Measurements from ENCODE around the gene PCDHGB7. TPM values are rescaled to one million over a fixed set of nuclear protein-coding genes. Genes with fewer than 3 reads are reported as not detected.
A peak's percentile ranks its signal among the peaks of the same experiment; 100 is the strongest.
"Not testable (repeated sequence)": the region's sequence is repeated elsewhere in the genome, so short reads cannot be mapped to it uniquely, and the experiment has no call there.

PCDHGB7 gene
- total and polyA plus RNA-seq, 2 donors (not counting 1 experiment from before 2014, with no cell fraction given), result 13.0 to 15.3 TPM

GRCh38 chr5:141371572-141372475 lies 45.7 kb upstream of the PCDHGB7 start:
- Histone ChIP-seq H3K4me3 (replicated peaks in 1 of 4; ENCODE audit: control extremely low read depth in 1 of 4, insufficient read depth in 1 of 4, low read depth in 3 of 4, low read length in 4 of 4) (no peak overlapping the region), H3K9me3 (ENCODE audit: control insufficient read depth, insufficient read depth, low read depth, low read length) (peaks cover 2% of the 10 kb centered on the region)

GRCh38 chr5:141373673-141374317 lies 43.7 kb upstream of the PCDHGB7 start, which contains the start of gene PCDHGA6:
Gene PCDHGA6 (plus strand): TSS chr5:141373891. CDS start chr5:141374084, 193 bp downstream.
- peaks cover 2% of the 10 kb centered on the region for H3K9me3 ChIP-seq (ENCODE audit: control insufficient read depth, insufficient read depth, low read depth, low read length)
- H3K27ac ChIP-seq (ENCODE audit: insufficient read depth, low read length), result no peak within 1 kb of the TSS
- no peak within 1 kb of the TSS for H3K9ac ChIP-seq (ENCODE audit: insufficient read depth, low read length)
- peaks cover 8% of the 10 kb centered on the region for H3K27me3 ChIP-seq (ENCODE audit: control insufficient read depth, insufficient read depth, low read length)
- H2AFZ ChIP-seq (ENCODE audit: low read length), result peak within 1 kb of the TSS; percentile 60
- no peak for TF ChIP-seq EZH2 (IDR thresholded peaks at IDR 0.05; ENCODE audit: low read length, missing control alignments)
- TF ChIP-seq CTCF (conservative IDR thresholded peaks at IDR 0.05 in 1 of 2, IDR thresholded peaks at IDR 0.05 in 1 of 2; ENCODE audit: low read depth in 1 of 2, low read length in 2 of 2), result peak; percentile 41 to 61
- H4K20me1 ChIP-seq (ENCODE audit: control insufficient read depth, extremely low read depth, insufficient read depth, low read length), result no peaks in the 10 kb centered on the region
- peak; percentile 25 to 57 for DNase-seq (ENCODE audit: low read depth in 2 of 2)
- no peaks in the 10 kb centered on the region for H3K4me1 ChIP-seq (ENCODE audit: control insufficient read depth, extremely low read depth, insufficient read depth, low read length)
- H3K4me2 ChIP-seq (ENCODE audit: extremely low read depth, insufficient read depth, low read length), result peak within 1 kb of the TSS; percentile 59
- no peaks in the 10 kb centered on the region for H3K36me3 ChIP-seq (ENCODE audit: control insufficient read depth, insufficient read depth, low read length)
- peak within 1 kb of the TSS; percentile 38 to 48 (median 46) for H3K4me3 ChIP-seq (replicated peaks in 1 of 4; ENCODE audit: control extremely low read depth in 1 of 4, insufficient read depth in 1 of 4, low read depth in 3 of 4, low read length in 4 of 4)
- H3K79me2 ChIP-seq (ENCODE audit: control insufficient read depth, insufficient read depth, low read length), result no peaks in the 10 kb centered on the region

More at GRCh38 chr5:141371572-141372475, 45.7 kb upstream of the PCDHGB7 start:
- no peak overlapping the region for H3K9ac ChIP-seq (ENCODE audit: insufficient read depth, low read length)
- H3K79me2 ChIP-seq (ENCODE audit: control insufficient read depth, insufficient read depth, low read length), result no peaks in the 10 kb centered on the region
- H3K4me1 ChIP-seq (ENCODE audit: control insufficient read depth, extremely low read depth, insufficient read depth, low read length), result no peaks in the 10 kb centered on the region
- no peak overlapping the region for H3K4me2 ChIP-seq (ENCODE audit: extremely low read depth, insufficient read depth, low read length)
- no peak for DNase-seq (ENCODE audit: low read depth in 2 of 2)
- TF ChIP-seq EZH2 (IDR thresholded peaks at IDR 0.05; ENCODE audit: low read length, missing control alignments), result no peak
- TF ChIP-seq CTCF (conservative IDR thresholded peaks at IDR 0.05 in 1 of 2, IDR thresholded peaks at IDR 0.05 in 1 of 2; ENCODE audit: low read depth in 1 of 2, low read length in 2 of 2), result no peak
- H3K36me3 ChIP-seq (ENCODE audit: control insufficient read depth, insufficient read depth, low read length), result no peaks in the 10 kb centered on the region
- peaks cover 8% of the 10 kb centered on the region for H3K27me3 ChIP-seq (ENCODE audit: control insufficient read depth, insufficient read depth, low read length)
- H2AFZ ChIP-seq (ENCODE audit: low read length), result no peak overlapping the region
- no peak overlapping the region for H3K27ac ChIP-seq (ENCODE audit: insufficient read depth, low read length)
- H4K20me1 ChIP-seq (ENCODE audit: control insufficient read depth, extremely low read depth, insufficient read depth, low read length), result no peaks in the 10 kb centered on the region

GRCh38 chr5:141374627-141375026 lies 42.9 kb upstream of the PCDHGB7 start:
- Histone ChIP-seq H3K9ac (ENCODE audit: insufficient read depth, low read length) (no peak overlapping the region), H3K79me2 (ENCODE audit: control insufficient read depth, insufficient read depth, low read length) (no peaks in the 10 kb centered on the region), H3K27ac (ENCODE audit: insufficient read depth, low read length) (no peak overlapping the region), H3K4me2 (ENCODE audit: extremely low read depth, insufficient read depth, low read length) (no peak overlapping the region), H3K9me3 (ENCODE audit: control insufficient read depth, insufficient read depth, low read depth, low read length) (peaks cover 2% of the 10 kb centered on the region), H3K4me3 (replicated peaks in 1 of 4; ENCODE audit: control extremely low read depth in 1 of 4, insufficient read depth in 1 of 4, low read depth in 3 of 4, low read length in 4 of 4) (peak overlapping the region in 1 of 4 experiments; percentile 48), H3K36me3 (ENCODE audit: control insufficient read depth, insufficient read depth, low read length) (no peaks in the 10 kb centered on the region), H3K4me1 (ENCODE audit: control insufficient read depth, extremely low read depth, insufficient read depth, low read length) (no peaks in the 10 kb centered on the region), H3K27me3 (ENCODE audit: control insufficient read depth, insufficient read depth, low read length) (peaks cover 8% of the 10 kb centered on the region), H4K20me1 (ENCODE audit: control insufficient read depth, extremely low read depth, insufficient read depth, low read length) (no peaks in the 10 kb centered on the region), H2AFZ (ENCODE audit: low read length) (no peak overlapping the region)
- TF ChIP-seq EZH2 (IDR thresholded peaks at IDR 0.05; ENCODE audit: low read length, missing control alignments), result no peak
- TF ChIP-seq CTCF (conservative IDR thresholded peaks at IDR 0.05 in 1 of 2, IDR thresholded peaks at IDR 0.05 in 1 of 2; ENCODE audit: low read depth in 1 of 2, low read length in 2 of 2), result no peak
- no peak for DNase-seq (ENCODE audit: low read depth in 2 of 2)

- H3K79me2 ChIP-seq (ENCODE audit: control insufficient read depth, insufficient read depth, low read length); DNase-seq (ENCODE audit: low read depth in 2 of 2); H3K4me3 ChIP-seq (replicated peaks in 1 of 4; ENCODE audit: control extremely low read depth in 1 of 4, insufficient read depth in 1 of 4, low read depth in 3 of 4, low read length in 4 of 4); H3K27me3 ChIP-seq (ENCODE audit: control insufficient read depth, insufficient read depth, low read length); H2AFZ ChIP-seq (ENCODE audit: low read length); H3K9me3 ChIP-seq (ENCODE audit: control insufficient read depth, insufficient read depth, low read depth, low read length); H3K9ac ChIP-seq (ENCODE audit: insufficient read depth, low read length); H3K27ac ChIP-seq (ENCODE audit: insufficient read depth, low read length); H3K4me2 ChIP-seq (ENCODE audit: extremely low read depth, insufficient read depth, low read length); H4K20me1 ChIP-seq (ENCODE audit: control insufficient read depth, extremely low read depth, insufficient read depth, low read length); H3K4me1 ChIP-seq (ENCODE audit: control insufficient read depth, extremely low read depth, insufficient read depth, low read length); H3K36me3 ChIP-seq (ENCODE audit: control insufficient read depth, insufficient read depth, low read length): not testable (repeated sequence)
Observed at GRCh38 chr5:141375444-141376155, 41.9 kb upstream of the PCDHGB7 start.
